Gastrocnemius medialis (tissue), 4 donors: ENCODE data around the gene FNBP1L. TPM values are rescaled to one million over a fixed set of nuclear protein-coding genes. Genes with fewer than 3 reads are reported as not detected.
"Not testable (repeated sequence)": the region's sequence is repeated elsewhere in the genome, so short reads cannot be mapped to it uniquely, and the experiment has no call there.

Source experiments
- ATAC-seq, 2 donors: fragments of 150-250 bp; one replicate each; pipeline ENCODE4 v1.9.1; 2016
- DNase-seq, 2 donors: peaks; one replicate each; pipeline ENCODE4 v3.0.0-alpha.2; 2019
- H3K27ac ChIP-seq, 4 donors: fragments of 200-600 bp; sonication (generic); 1 replicate in 1 of 4; 2 replicates in 3 of 4; pipeline ENCODE4 v1.5.1; 2016 to 2018; ENCODE audit warnings: mild to moderate bottlenecking in 2 of 4, moderate library complexity in 1 of 4
- H3K27me3 ChIP-seq, 3 donors: fragments of 200-600 bp; sonication (generic) in 2 of 3; 1 replicate in 1 of 3; 2 replicates in 2 of 3; pipeline versions ENCODE4 v1.5.1 to v1.6.0; 2016 to 2019; ENCODE audit warnings: mild to moderate bottlenecking in 1 of 3, moderate library complexity in 1 of 3
- H3K36me3 ChIP-seq, 2 donors: fragments of 200-600 bp; sonication (generic) in 1 of 2; one replicate each; pipeline ENCODE4 v1.5.1; 2017 to 2018
- H3K4me1 ChIP-seq, 2 donors: fragments of 200-600 bp; sonication (generic) in 1 of 2; one replicate each; pipeline ENCODE4 v1.5.1; 2016 to 2017; ENCODE audit warnings: mild to moderate bottlenecking in 2 of 2
- H3K4me3 ChIP-seq, 4 donors: fragments of 200-600 bp; sonication (generic) in 3 of 4; 1 replicate in 1 of 4; 2 replicates in 3 of 4; pipeline ENCODE4 v1.5.1; 2016 to 2019; ENCODE audit warnings: mild to moderate bottlenecking in 2 of 4
- H3K9me3 ChIP-seq, 3 donors: fragments of 200-600 bp; sonication (generic) in 2 of 3; 1 replicate in 1 of 3; 2 replicates in 2 of 3; pipeline ENCODE4 v1.5.1; 2016 to 2019
- CTCF ChIP-seq, 5 experiments: fragments of 450-650 bp in 3 of 5; fragments of 200-600 bp in 2 of 5; sonication (generic) in 2 of 5; IDR thresholded peaks in 4 of 5; conservative IDR thresholded peaks in 1 of 5; 1 replicate in 4 of 5; 2 replicates in 1 of 5; pipeline ENCODE4 v1.5.1; 2016 to 2019; ENCODE audit warnings: antibody characterized with exemption in 5 of 5, mild to moderate bottlenecking in 3 of 5, moderate library complexity in 3 of 5
- POLR2A ChIP-seq, 2 donors: fragments of 450-650 bp; IDR thresholded peaks; one replicate each; pipeline ENCODE4 v1.6.1; 2017; ENCODE audit warnings: antibody characterized with exemption in 2 of 2, mild to moderate bottlenecking in 2 of 2, moderate library complexity in 2 of 2
- in situ Hi-C, 4 donors: fragments of 200-750 bp; cut with MboI; loops; one replicate each; pipeline versions ENCODE4 v1.15.0 to v1.8.0; 2017; ENCODE audit warnings: low sequenced_read_pairs in 4 of 4
- intact Hi-C: fragments of 100-400 bp; cut with DNase I; formaldehyde crosslinking; loops from one replicate; pipeline ENCODE4 v1.15.1; 2023; ENCODE audit warnings: low total_unique reads
- total RNA-seq, 4 donors: library from RNA; depleted of rRNA; stranded (reverse); fragments of >200 nt; gene quantifications; one replicate each; pipeline versions ENCODE4 v1.1.0 to v1.2.3, GENCODE V29; 2016

Gene FNBP1L
- total RNA-seq, 4 donors from 2014 or later, result 16.0 to 35.1 (median 17.4) TPM

- no peak for TF ChIP-seq CTCF (IDR thresholded peaks at IDR 0.05 in 4 of 5, conservative IDR thresholded peaks at IDR 0.05 in 1 of 5)
- TF ChIP-seq POLR2A (IDR thresholded peaks at IDR 0.05), result no peak
- Histone ChIP-seq H3K36me3 (peaks cover 0 to 9% of the 10 kb centered on the region in 2 donors), H3K4me3 (no peak overlapping the region), H3K27me3 (no peaks in the 10 kb centered on the region), H3K27ac (no peak overlapping the region), H3K4me1 (peaks cover 0 to 7% of the 10 kb centered on the region in 2 donors), H3K9me3 (no peaks in the 10 kb centered on the region)
- no peak for ATAC-seq
- DNase-seq, result no peak
- in situ Hi-C loops, result no loop called here
- intact Hi-C loops, result no loop called here
Measured at GRCh38 chr1:93546162-93546863, 98.4 kb downstream of the FNBP1L start.

GRCh38 chr1:93549131-93549530 lies 101.2 kb downstream of the FNBP1L start:
- no peak overlapping the region for H3K4me3 ChIP-seq
- no peaks in the 10 kb centered on the region for H3K9me3 ChIP-seq
- TF ChIP-seq POLR2A (IDR thresholded peaks at IDR 0.05), result no peak
- no peak for TF ChIP-seq CTCF (IDR thresholded peaks at IDR 0.05 in 4 of 5, conservative IDR thresholded peaks at IDR 0.05 in 1 of 5)
- DNase-seq, result no peak
- no peak overlapping the region for H3K27ac ChIP-seq
- ATAC-seq, result no peak
- peaks cover 0 to 9% of the 10 kb centered on the region in 2 donors for H3K36me3 ChIP-seq
- H3K4me1 ChIP-seq, result peaks cover 22 to 28% of the 10 kb centered on the region in 2 donors
- intact Hi-C loops, result no loop called here
- in situ Hi-C loops, result no loop called here
- no peaks in the 10 kb centered on the region for H3K27me3 ChIP-seq

- intact Hi-C loops, result loop anchor here (5.0 kb wide), 1 partner anchor 103 kb away; the partner anchor contains the start of gene FNBP1L
- in situ Hi-C loops, result no loop called here
- peaks cover 29 to 34% of the 10 kb centered on the region in 2 donors for H3K4me1 ChIP-seq
- H3K4me3 ChIP-seq, result no peak overlapping the region
- TF ChIP-seq POLR2A (IDR thresholded peaks at IDR 0.05) (no peak), CTCF (IDR thresholded peaks at IDR 0.05 in 4 of 5, conservative IDR thresholded peaks at IDR 0.05 in 1 of 5) (no peak)
- no peaks in the 10 kb centered on the region for H3K9me3 ChIP-seq
- no peaks in the 10 kb centered on the region for H3K27me3 ChIP-seq
- no peak for ATAC-seq
- H3K27ac ChIP-seq, result no peak overlapping the region
- peaks cover 0 to 9% of the 10 kb centered on the region in 2 donors for H3K36me3 ChIP-seq
- no peak for DNase-seq
Measured at GRCh38 chr1:93549811-93550210, 101.9 kb downstream of the FNBP1L start.

GRCh38 chr1:93552741-93553455 lies 105.0 kb downstream of the FNBP1L start:
- Histone ChIP-seq H3K36me3 (peaks cover 0 to 9% of the 10 kb centered on the region in 2 donors), H3K4me3 (no peak overlapping the region), H3K4me1 (peaks cover 41 to 51% of the 10 kb centered on the region in 2 donors), H3K27me3 (no peaks in the 10 kb centered on the region), H3K27ac (peak overlapping the region; percentile 71 to 80 (median 76)), H3K9me3 (no peaks in the 10 kb centered on the region)
- DNase-seq (no peak), ATAC-seq (peak; percentile 55 to 63)
- TF ChIP-seq CTCF (IDR thresholded peaks at IDR 0.05 in 4 of 5, conservative IDR thresholded peaks at IDR 0.05 in 1 of 5), result no peak
- no peak for TF ChIP-seq POLR2A (IDR thresholded peaks at IDR 0.05)
- in situ Hi-C loops (no loop called here), intact Hi-C loops (loop anchor here (5.0 kb wide), 1 partner anchor 106 kb away; the partner anchor contains the start of gene FNBP1L)

- peak overlapping the region in 1 of 4 donors; percentile 16 for H3K4me3 ChIP-seq
- in situ Hi-C loops, result not testable (repeated sequence)
- intact Hi-C loops, result loop anchor here (5.0 kb wide), 1 partner anchor 107 kb away; the partner anchor contains the start of gene FNBP1L
Measured at GRCh38 chr1:93553886-93554490, 106.1 kb downstream of the FNBP1L start.

More at GRCh38 chr1:93553886-93554490, 106.1 kb downstream of the FNBP1L start:
- not testable (repeated sequence) for H3K36me3 ChIP-seq, H3K9me3 ChIP-seq, H3K27me3 ChIP-seq
- peak overlapping the region; percentile 71 to 80 (median 76) for H3K27ac ChIP-seq
- peak in 1 of 2 donors; percentile 64 for DNase-seq
- H3K4me1 ChIP-seq, result peaks cover 41 to 44% of the 10 kb centered on the region in 2 donors
- ATAC-seq, result peak; percentile 86 to 93
